Prostate gland (tissue), 2 donors: Measurements from ENCODE around the gene CD9. TPM values are rescaled to one million over a fixed set of nuclear protein-coding genes. Genes with fewer than 3 reads are reported as not detected.

Experiments used
- DNase-seq: peaks from one replicate; pipeline ENCODE4 v3.0.0-alpha.2; 2019; ENCODE audit warnings: low spot score
- H3K27ac ChIP-seq, 2 donors: fragments of 200-600 bp; sonication (generic); 2 replicates each; pipeline ENCODE4 v1.5.1; 2017 to 2019
- H3K27me3 ChIP-seq: fragments of 200-600 bp; sonication (generic); replicated peaks from 2 replicates; pipeline ENCODE4 v1.5.1; 2019; ENCODE audit not compliant: insufficient read depth
- H3K36me3 ChIP-seq, 2 donors: fragments of 200-600 bp; sonication (generic); 1 replicate in 1 of 2; 2 replicates in 1 of 2; pipeline versions ENCODE4 v1.5.1 to v1.8.1; 2017 to 2019
- H3K4me1 ChIP-seq: fragments of 200-600 bp; sonication (generic); replicated peaks from 2 replicates; pipeline ENCODE4 v1.5.1; 2019
- H3K4me3 ChIP-seq, 2 donors: fragments of 200-600 bp; sonication (generic); 2 replicates each; pipeline ENCODE4 v1.5.1; 2017 to 2019
- H3K9me3 ChIP-seq: fragments of 200-600 bp; sonication (generic); 2 replicates; pipeline ENCODE4 v1.5.1; 2017
- CTCF ChIP-seq, 4 experiments: fragments of 200-600 bp in 2 of 4; fragments of 450-650 bp in 2 of 4; sonication (generic) in 2 of 4; IDR thresholded peaks; 1 replicate in 3 of 4; 2 replicates in 1 of 4; pipeline ENCODE4 v1.5.1; 2016 to 2019; ENCODE audit warnings: antibody characterized with exemption in 4 of 4, mild to moderate bottlenecking in 2 of 4, moderate library complexity in 2 of 4
- POLR2A ChIP-seq: fragments of 450-650 bp; IDR thresholded peaks from one replicate; pipeline ENCODE4 v1.6.1; 2016; ENCODE audit warnings: antibody characterized with exemption, mild to moderate bottlenecking
- POLR2AphosphoS5 ChIP-seq: sonication (generic); formaldehyde crosslinking; IDR thresholded peaks from one replicate; pipeline ENCODE4 v1.6.1; 2017; ENCODE audit warnings: antibody characterized with exemption
- WGBS: methylation state at CpG from one replicate; pipeline ENCODE4 v1.1.5; 2018; 5-methylcytosine and 5-hydroxymethylcytosine counted together
- intact Hi-C: fragments of 100-400 bp; cut with DNase I; formaldehyde crosslinking; loops from one replicate; pipeline ENCODE4 v1.14.2; 2022
- total RNA-seq, 2 donors: library from RNA; depleted of rRNA; stranded (reverse); fragments of >200 nt; gene quantifications; one replicate each; pipeline ENCODE4 v1.1.0, GENCODE V29; 2016

The CD9 gene
- total RNA-seq, 2 donors from 2014 or later, result 198 to 845 TPM

GRCh38 chr12:6181166-6181565 lies 19.0 kb upstream of the CD9 start:
- H3K4me3 ChIP-seq, result no peak overlapping the region
- 94% methylated on average over 1 of the region's 1 CpG for WGBS
- peaks cover 13% of the 10 kb centered on the region for H3K4me1 ChIP-seq
- DNase-seq, result no peak
- H3K36me3 ChIP-seq, result no peaks in the 10 kb centered on the region
- intact Hi-C loops, result no loop called here
- no peaks in the 10 kb centered on the region for H3K27me3 ChIP-seq
- TF ChIP-seq CTCF (IDR thresholded peaks at IDR 0.05), result no peak
- no peak for TF ChIP-seq POLR2A
- TF ChIP-seq POLR2AphosphoS5, result no peak
- no peak overlapping the region for H3K27ac ChIP-seq
- H3K9me3 ChIP-seq, result no peaks in the 10 kb centered on the region

- no peak for TF ChIP-seq POLR2AphosphoS5
- TF ChIP-seq CTCF (IDR thresholded peaks at IDR 0.05), result no peak
- TF ChIP-seq POLR2A, result no peak
- peak overlapping the region; percentile 64 to 77 for H3K27ac ChIP-seq
- no peaks in the 10 kb centered on the region for H3K9me3 ChIP-seq
- H3K27me3 ChIP-seq, result no peaks in the 10 kb centered on the region
- peaks cover 13% of the 10 kb centered on the region for H3K4me1 ChIP-seq
- DNase-seq, result no peak
- no peaks in the 10 kb centered on the region for H3K36me3 ChIP-seq
- H3K4me3 ChIP-seq, result no peak overlapping the region
- intact Hi-C loops, result no loop called here
- WGBS, result 43% methylated on average over 17 of the region's 17 CpGs
These were observed 18.5 kb upstream of the CD9 start for GRCh38 chr12:6181583-6182278.

- Histone ChIP-seq H3K27me3 (no peaks in the 10 kb centered on the region), H3K4me1 (peaks cover 13% of the 10 kb centered on the region), H3K4me3 (no peak overlapping the region), H3K27ac (peak overlapping the region; percentile 64 to 77), H3K36me3 (no peaks in the 10 kb centered on the region), H3K9me3 (no peaks in the 10 kb centered on the region)
- TF ChIP-seq POLR2AphosphoS5, result peak; percentile 50
- TF ChIP-seq CTCF (IDR thresholded peaks at IDR 0.05), result no peak
- peak; percentile 56 for DNase-seq
- 34% methylated on average over 19 of the region's 19 CpGs for WGBS
- intact Hi-C loops, result no loop called here
These were observed 17.8 kb upstream of the CD9 start for GRCh38 chr12:6182279-6182898.

GRCh38 chr12:6183689-6184428 lies 16.3 kb upstream of the CD9 start:
- Histone ChIP-seq H3K9me3 (no peaks in the 10 kb centered on the region), H3K4me3 (no peak overlapping the region), H3K27me3 (no peaks in the 10 kb centered on the region), H3K27ac (peak overlapping the region; percentile 64 to 77), H3K4me1 (peaks cover 13% of the 10 kb centered on the region), H3K36me3 (no peaks in the 10 kb centered on the region)
- TF ChIP-seq CTCF (IDR thresholded peaks at IDR 0.05) (no peak), POLR2AphosphoS5 (no peak), POLR2A (no peak)
- 56% methylated on average over 7 of the region's 7 CpGs for WGBS
- intact Hi-C loops, result no loop called here
- DNase-seq, result no peak
